Renal cortex interstitium (tissue), 11 donors: ENCODE results near the gene ZPLD1. TPM values are rescaled to one million over a fixed set of nuclear protein-coding genes. Genes with fewer than 3 reads are reported as not detected.

ENCODE experiments used
- DNase-seq, 11 donors: peaks; one replicate each; pipeline ENCODE4 v3.0.0-alpha.2; 2013; ENCODE audit warnings: low read depth in 9 of 11, low spot score in 4 of 11; ENCODE audit errors: extremely low read depth in 1 of 11
- polyA plus RNA-seq, 3 donors: library from polyadenylated mRNA; unstranded; fragments of 120-200 nt; gene quantifications; one replicate each; pipeline ENCODE4 v1.2.1, GENCODE V29; 2013; ENCODE audit not compliant: insufficient read length in 3 of 3

Gene ZPLD1
- polyA plus RNA-seq, 3 donors: 0.46 to 0.78 (median 0.74) TPM

DNA sequence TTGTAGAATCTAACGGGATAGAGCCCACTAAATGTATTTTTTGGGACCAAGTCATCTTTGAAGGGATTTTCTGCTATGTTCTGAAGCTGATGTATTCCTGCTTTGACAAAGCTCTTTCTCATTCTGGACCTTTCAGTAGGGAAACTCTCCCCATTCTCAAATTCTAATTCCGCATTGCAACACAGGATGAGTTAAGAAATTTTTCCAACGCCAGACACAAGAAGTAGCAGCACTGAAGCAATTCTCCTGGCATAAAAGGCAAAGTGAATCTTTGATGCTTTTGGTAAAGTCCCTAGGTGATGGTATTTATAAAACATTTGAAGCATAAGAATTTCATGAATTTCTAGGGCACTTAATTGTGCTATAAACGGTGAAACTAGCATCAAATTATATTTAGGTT lies 76.8 kb downstream of the ZPLD1 start:
- no peak for DNase-seq

DNA sequence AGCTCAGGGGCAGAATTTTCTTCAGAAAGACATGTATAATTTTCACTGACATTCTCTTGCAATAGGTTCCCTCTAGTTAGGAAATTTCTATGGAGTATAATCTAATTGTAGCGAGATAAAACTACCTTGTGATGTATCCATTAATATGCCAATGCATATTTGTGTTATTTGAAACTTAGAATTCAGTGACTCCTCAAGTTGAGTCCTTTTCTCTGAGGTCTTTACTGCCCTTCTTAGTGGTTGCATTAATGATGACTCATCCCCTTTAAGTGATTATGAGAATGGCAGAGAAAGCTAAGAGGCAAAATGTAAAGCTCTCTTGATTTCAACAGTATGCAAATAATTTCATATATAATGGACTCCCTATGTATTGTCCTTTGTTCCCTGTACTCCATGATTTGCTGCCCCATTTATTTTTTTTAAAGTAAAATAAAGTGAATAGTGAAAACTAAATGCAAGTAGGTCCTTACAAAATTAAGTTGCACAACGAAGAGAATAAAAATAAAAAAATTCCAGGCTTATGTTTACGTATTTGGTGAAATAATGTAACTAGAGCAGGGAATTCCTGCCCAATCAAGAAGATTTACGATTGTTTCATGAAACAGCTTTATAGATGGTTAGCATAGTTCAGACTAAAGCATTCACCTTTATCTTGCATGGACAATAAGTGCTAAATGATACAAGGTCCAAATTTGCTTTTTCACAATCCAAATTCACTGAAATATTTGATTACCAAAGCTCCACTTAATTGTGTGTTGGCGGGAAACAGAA lies 78.1 kb downstream of the ZPLD1 start:
- DNase-seq: no peak

DNA sequence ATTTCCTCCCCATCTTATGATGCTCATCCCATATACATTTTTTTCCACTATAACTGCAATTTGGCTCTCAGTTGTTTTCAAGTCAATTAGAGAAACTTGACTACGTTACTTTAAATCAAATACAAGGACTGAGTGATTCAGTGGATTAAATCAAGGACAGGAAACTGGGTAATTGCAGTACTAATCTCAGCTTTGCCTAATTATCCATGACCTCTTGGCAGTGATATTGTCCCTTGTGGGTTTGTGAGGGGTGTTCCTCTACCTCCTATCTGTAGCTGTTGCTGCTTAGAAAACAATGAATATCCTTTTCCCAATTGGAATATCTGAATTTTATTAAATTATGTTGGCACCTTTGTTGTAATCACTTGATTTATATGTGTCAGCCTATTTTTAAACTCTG lies 79.4 kb downstream of the ZPLD1 start:
- no peak for DNase-seq

DNA sequence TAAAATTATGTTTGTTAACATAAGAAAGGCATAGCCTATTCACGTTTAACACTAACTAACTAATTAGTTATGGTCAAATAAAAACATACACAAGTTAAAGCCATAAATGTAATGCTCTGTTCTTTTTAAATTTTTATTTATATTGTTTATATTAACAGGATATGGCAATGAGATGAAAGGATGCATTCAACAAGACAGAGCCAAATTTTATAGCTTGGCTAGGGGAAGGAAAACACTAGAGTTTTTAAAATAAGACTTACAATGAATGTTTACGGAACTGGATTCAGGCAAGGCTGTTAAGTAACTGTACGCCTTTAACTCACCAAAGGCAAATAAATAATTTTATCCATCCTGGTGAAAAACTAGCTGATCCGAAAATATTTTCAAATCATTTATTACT lies 86.4 kb downstream of the ZPLD1 start:
- no peak for DNase-seq

DNA sequence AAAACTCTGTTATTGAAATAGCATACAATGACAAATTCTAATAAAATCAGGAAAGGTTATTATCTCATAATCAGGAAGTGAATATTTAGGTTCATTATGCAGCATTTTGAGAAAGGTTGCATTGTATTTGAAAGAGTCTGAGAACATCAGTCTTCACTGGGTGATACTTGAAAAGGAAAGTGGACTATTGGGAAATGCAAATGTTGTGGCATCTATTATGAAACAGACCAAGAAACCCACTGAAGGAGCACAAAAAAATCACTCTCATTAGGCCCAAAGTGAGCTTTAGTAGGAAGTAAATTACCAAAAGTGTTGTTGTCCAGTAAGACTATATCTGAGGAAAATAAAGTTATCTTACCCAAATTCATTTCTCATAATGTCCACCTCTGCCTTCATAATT lies 90.8 kb downstream of the ZPLD1 start:
- no peak for DNase-seq

DNA sequence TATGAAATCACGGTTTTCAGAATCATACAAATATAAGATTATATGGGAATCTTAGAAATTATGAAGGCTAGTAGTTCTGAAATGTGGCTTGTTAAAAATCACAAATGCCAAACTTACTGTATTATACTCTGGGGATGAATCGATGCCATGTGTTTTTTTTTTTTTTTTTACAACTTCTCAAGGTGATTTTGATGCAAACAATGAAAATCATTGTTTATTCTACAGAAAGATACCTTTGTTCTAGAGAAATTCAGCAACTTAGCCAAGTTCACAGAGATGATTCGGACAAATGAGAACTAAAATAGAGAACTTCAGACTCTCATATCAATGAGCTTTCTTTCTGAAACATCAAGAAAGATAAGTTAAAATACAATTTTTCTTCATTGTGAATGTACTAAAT lies 92.0 kb downstream of the ZPLD1 start:
- no peak for DNase-seq

DNA sequence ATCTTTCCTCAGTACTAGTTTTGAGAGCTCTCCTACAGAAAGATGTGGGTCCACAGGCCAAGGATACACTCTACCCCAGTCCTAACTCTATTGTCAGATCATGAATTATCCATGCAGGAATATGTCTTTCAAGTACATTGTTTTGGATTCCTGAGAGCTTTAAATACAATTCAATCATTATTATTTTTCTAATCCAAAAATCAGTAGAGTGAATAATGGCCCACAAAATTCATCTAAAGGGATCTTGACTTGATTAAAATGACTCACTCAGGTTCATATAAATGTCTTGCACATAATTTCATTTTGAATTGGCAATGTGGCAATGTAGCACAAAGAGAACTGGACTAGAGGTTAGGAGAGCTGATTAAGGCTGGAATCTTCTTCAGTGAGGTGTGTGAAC lies 93.9 kb downstream of the ZPLD1 start:
- no peak for DNase-seq
